GM18526 (cell line): ENCODE measurements around the gene JMJD8.
A peak's percentile ranks its signal among the peaks of the same experiment; 100 is the strongest.

Source experiments
- POLR2A ChIP-seq: IDR thresholded peaks from 3 replicates; pipeline ENCODE4 v1.6.1; 2011; ENCODE audit not compliant: insufficient read length; ENCODE audit errors: extremely low read depth

Gene JMJD8

DNA sequence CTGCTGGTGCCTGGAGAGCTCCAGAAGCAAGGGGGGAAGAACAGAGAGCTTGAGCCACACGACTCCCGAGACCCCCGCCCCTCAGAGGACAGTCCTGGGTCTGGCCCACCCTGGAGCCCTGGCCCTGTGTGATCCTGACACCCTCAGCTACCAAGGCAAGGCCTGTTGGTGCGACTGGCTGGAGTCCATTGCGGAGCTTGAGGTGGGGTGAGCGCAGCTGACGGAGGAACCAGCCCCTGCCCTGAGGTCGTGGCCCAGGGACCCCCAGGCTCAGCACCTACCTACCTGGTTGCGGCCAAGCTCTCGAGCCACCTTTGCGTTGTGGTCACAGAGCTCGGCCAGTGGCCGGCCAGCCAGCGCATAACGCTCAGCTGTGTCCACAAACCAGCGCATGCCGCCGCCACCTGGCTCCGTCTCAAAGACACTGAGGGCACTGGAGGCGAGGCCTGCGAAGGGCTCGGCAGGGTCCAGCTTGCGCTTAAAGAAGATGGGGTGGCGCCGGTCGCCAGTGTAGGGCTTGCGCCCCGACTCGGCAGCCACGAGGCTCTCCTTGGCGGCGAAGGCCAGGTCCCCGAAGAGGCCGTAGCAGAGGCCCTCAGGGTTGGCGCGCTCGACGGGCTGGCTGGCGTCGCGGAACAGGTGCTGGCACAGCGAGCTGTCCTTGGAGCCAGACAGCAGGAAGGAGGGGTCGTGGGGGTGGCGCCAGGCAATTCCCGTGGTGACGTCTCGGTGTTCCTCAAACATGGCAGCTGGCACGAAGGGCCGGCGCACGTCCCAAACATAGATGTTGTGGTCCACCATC, 2.5 kb upstream of the JMJD8 start:
- no peak for TF ChIP-seq POLR2A

DNA sequence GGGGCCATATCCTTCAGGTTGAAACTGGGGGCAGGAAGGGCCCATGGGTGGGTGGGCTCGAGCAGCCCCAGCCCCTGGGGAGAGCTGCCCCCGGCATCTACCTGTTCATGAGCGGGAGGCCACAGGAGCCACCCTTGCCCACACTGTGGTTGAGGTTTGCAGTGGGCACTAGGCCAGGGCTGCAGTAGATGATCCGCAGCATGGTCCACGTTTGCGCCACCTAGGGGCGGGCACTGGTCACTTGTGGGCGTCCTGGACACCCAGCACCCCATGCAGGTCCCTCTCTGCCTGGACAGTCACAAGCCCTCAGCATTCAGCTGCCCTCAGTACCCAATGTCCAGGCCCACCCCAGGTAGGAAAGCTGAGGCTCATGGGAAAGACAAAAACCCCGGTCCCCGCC, 1.8 kb upstream of the JMJD8 start:
- no peak for TF ChIP-seq POLR2A

GRCh38 chr16:684961-685696, 995 bp upstream of the JMJD8 start:
- TF ChIP-seq POLR2A = no peak

DNA sequence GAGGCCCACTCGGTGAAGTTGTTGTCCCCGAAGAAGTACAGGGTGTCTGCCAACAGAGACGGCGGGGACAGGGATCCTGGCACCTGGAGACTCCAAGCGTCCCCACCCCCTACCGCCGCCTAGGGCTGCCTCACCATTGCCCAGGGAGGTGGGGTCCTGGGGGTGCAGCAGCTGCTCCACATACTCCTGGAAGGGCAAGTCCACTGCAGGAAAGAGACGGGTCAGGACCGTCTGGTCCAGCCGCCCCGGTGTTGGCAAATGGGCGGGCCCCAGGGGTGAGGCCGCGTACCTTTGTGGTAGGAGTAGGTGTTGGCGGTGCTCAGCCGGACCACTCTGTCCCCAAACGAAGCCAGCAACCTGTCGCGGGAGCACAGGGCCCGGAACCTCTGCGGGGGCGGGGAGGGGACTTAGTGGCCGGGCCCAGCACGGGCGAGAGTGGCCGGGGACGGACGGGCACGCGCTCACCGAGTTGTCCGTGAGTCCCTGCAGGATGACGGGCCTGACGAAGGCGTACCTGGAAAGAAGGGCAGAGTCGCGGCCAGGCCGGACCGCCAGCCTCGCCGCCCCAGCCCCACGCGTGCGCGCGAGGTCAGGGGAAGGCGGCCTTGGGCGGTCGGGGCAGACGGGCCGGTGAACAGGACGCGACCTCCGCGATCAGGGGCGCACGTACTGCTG, 601 bp downstream of the JMJD8 start:
- TF ChIP-seq POLR2A = no peak

GRCh38 chr16:682493-683395, 1.4 kb downstream of the JMJD8 start:
- no peak for TF ChIP-seq POLR2A

DNA sequence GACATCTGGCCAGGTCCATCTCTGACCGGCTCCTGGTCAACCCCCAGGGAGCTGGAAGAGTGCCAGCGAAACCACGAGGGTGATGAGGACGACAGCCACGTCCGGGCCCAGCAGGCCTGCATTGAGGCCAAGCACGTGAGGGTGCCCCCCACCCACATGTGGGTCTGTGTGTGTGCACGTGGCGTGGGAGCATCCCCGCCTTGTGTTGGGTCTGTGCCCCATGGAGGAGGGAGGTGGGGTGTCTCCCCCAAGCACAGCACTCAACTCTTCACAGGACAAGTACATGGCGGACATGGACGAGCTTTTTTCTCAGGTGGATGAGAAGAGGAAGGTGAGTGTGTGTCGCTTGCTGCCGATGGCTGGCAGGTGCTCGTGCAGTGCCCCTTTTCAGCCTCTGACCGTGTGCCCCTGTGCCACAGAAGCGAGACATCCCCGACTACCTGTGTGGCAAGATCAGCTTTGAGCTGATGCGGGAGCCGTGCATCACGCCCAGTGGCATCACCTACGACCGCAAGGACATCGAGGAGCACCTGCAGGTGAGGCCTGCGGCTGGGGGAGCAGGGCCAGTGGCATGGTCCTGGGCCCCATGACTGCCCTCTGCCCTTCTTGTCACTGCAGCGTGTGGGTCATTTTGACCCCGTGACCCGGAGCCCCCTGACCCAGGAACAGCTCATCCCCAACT, 2.2 kb downstream of the JMJD8 start:
- no peak for TF ChIP-seq POLR2A

DNA sequence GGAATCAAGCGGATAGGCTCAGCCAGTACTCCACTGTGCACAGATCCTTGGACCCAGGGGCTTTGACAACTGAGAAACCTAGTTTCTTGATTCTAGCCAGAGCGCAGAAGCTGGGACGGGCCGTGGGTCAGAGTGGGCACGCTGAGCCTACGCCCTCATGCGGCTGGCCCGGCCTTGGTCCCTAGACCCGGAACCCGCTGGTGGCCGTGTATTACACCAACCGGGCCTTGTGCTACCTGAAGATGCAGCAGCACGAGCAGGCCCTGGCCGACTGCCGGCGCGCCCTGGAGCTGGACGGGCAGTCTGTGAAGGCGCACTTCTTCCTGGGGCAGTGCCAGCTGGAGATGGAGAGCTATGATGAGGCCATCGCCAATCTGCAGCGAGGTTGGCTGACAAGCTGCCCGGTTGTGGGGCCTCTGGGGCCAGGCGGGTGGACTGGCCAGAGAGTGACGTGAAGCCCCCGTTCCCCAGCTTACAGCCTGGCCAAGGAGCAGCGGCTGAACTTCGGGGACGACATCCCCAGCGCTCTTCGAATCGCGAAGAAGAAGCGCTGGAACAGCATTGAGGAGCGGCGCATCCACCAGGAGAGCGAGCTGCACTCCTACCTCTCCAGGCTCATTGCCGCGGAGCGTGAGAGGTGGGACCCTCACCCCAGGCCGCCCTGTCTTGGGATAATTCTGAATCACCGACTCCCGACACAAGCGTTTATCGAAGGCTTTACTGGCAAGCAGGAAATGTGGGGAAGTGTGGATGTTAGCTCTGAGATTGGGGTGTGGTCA, 3.0 kb downstream of the JMJD8 start:
- TF ChIP-seq POLR2A = no peak

DNA sequence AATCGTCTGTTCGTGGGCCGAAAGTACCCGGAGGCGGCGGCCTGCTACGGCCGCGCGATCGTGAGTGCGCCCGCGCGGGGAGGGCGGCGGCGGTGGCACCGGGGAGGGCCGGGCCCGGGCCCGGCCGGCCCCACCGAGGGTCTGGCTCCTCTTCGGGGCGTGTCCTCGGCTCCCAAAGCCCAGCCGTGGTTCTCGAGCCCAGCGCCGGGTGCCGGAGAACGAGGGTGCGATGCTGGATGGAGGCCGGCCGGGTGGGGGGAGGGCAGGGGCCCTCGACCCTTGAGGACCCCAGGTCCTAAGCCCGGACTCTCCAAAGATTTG, 3.5 kb downstream of the JMJD8 start:
- no peak for TF ChIP-seq POLR2A

GRCh38 chr16:679814-680624, 4.1 kb downstream of the JMJD8 start, which contains the start of gene STUB1:
Gene STUB1, plus strand, starts transcription at chr16:680410. Its CDS starts 116 bp downstream, at chr16:680526.
- TF ChIP-seq POLR2A = peak; percentile 88

DNA sequence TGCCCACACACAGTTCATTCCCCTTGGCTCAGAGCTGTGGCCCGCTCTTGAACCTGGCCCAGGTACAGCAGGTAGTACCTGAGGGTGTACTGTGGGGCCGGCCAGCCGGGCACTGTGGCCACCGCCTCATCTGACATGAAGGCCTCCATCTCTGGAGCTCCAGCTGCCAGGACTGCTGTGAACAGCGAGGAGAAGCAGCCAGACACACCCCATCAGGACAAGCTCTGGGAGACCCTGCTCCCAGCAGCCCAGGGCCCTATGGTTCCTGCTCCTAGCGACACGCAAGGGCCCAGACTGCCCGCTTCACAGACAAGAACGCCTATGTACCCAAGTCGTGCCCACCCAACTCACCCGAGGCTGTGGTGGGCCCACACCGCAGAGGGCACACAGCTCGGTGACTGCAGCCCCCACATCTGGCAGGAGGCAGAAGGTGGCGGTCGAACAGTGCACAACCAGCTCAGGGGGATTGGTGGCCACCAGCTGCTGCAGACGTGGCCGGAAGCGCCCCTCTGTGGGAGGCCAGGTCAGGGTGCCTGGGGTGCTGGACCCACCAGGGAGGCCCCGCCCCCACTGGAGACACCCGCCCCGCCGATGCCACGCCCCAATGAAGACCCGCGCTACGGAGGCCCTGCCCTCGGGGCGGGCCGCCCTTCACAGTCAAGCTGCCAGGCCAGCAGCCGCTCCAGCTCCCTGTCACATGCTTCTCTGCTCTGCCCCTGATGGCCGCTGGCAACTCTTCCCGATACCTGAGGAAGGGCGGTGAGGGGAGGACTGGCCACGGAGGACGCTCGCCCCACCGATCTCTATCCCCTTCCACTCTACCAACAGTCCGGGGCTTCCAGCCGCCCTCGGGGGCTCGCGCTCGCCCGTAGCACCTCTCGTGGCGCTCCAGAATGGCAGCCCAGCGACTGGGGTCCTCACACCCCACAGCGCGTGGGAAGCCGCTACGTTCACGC, 5.0 kb downstream of the JMJD8 start:
- TF ChIP-seq POLR2A = no peak

DNA sequence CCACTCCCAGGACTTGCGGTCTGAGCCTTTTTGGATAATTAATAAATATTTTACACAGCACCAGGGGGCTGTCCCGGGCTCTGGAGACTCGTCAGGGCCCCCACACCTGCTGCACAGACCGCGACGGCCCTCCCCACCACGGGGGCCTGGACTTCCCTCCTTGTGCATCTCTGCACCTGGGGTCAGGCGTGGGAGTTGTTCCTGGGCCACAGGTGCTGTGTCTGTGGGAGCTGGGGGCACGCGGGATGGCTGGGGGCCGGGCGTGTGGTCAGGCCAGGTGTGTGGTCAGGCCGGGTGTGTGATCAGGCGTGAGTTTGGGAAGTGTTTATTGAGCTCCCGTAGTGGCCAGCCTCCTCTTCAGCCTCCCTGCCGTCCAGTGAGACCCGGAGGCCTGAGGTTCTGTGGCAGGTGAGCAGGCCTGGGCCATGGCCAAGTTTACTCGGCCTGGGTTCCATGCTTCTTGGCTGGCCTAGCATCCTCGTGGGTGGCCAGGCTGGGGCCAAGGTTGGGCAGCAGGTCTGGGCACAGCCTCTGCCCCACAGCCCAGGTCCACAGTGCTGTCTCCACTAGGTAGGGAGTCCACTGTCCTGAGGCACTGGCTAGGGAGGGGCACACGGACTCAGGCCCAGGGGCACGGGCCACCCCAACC, 5.8 kb downstream of the JMJD8 start:
- no peak for TF ChIP-seq POLR2A
